ENCODE results near the gene POLR2F. TPM values are rescaled to one million over a fixed set of nuclear protein-coding genes. Genes with fewer than 3 reads are reported as not detected.

The POLR2F gene
- total RNA-seq, result 10 to 100 TPM; 62.4 to 95.7 (median 76.6) TPM
- 100 to 1,000 TPM; 150 to 200 TPM for polyA plus RNA-seq
- long read RNA-seq, donor 1, transcript POLR2F-205 (5 exons, 2,106 nt), result major isoform, 31 of 49 reads
- long read RNA-seq, donor 1, partial matches to known transcripts, result 5 of 49 reads
- long read RNA-seq, donor 1, other reads (novel, unspliced or antisense), result 12 of 49 reads
- long read RNA-seq, donor 2, transcript POLR2F-205 (5 exons, 2,106 nt), result major isoform, 39 of 57 reads
- long read RNA-seq, donor 2, partial matches to known transcripts, result 1 of 57 reads
- long read RNA-seq, donor 2, other reads (novel, unspliced or antisense), result 14 of 57 reads
- long read RNA-seq, donor 3, partial matches to known transcripts, result 0 of 3 reads
- long read RNA-seq, donor 3, other reads (novel, unspliced or antisense), result 1 of 3 reads

DNA sequence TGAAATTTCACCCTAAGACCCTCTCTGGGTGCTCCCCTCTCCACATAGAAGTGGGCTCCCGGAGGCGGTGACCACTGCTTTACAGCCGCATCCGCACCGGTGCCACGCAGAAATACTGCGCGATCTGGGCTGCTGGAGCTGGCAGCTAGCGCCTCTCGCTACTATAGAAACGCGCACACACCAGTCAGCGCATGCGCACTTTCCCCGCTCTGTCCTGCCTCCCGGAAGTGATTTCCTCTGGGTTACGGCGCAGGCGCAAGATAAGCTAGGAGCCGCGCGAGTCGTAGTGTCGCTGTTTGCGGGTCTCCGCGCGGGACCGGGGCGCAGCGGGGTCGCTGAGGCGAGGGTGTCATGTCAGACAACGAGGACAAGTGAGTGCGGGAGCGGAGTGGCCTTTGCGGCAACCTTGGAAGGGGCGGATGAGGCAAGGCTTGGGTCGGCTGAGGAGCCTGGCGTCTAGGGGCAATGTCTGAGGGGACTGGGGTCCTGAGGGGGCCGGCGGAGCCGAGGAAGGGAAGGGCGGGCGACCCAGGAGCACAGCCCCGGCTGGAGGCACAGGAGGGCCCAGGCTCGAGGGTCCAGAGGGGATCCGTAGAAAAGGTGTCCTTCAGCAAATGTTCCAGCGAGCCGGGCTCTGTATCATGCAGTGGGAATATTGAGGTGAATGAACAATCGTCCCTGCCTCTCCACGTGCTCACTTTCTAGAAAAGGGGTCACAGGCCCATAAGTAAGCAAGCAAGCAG is at the start of gene POLR2F, which contains the start of gene C22orf23:
TSS of gene POLR2F (plus strand) at position 263 of the 743 bp plus-strand sequence. CDS start at position 352, 89 bp downstream.
TSS of gene C22orf23 (minus strand) at position 165 of the 743 bp plus-strand sequence. CDS start 452 bp downstream, outside the sequence.
- DNase-seq, result peak; percentile 96 to 97
- Histone ChIP-seq H3K9me3 (no peaks in the 10 kb centered on the region), H3K4me3 (peak within 1 kb of the TSS; percentile 52 to 98 (median 84)), H3K27me3 (peaks cover 0 to 16% (median 0%) of the 10 kb centered on the region in 7 donors), H3K36me3 (peaks cover 0 to 24% (median 16%) of the 10 kb centered on the region in 9 donors), H3K4me1 (peaks cover 11 to 31% (median 25%) of the 10 kb centered on the region in 9 donors), H3K27ac (peak within 1 kb of the TSS in 9 of 10 donors; percentile 19 to 92 (median 71))
- intact Hi-C loops (cut with DNase I), result loop anchor here in 1 of 10 donors (10.0 kb wide), 1 partner anchor 49 kb away; the partner anchor contains the start of gene MICALL1
- 0 to 1% methylated on average over 52 of the region's 52 CpGs for whole genome bisulfite sequencing, 2 donors
- peak in 1 of 9 donors; percentile 6 for TF ChIP-seq CTCF (IDR thresholded peaks at IDR 0.05)
- ATAC-seq, result peak; percentile 96 to 99 (median 98)

GRCh38 chr22:37904572-37905533 is 48.6 kb upstream of the POLR2F start:
- ATAC-seq (peak in 6 of 8 donors; percentile 25 to 80 (median 53)), DNase-seq (peak in 1 of 2 donors; percentile 33)
- H3K4me3 ChIP-seq, result peak overlapping the region in 7 of 10 donors; percentile 49 to 75 (median 66)
- no peaks in the 10 kb centered on the region for H3K9me3 ChIP-seq
- H3K27me3 ChIP-seq, result no peaks in the 10 kb centered on the region
- peaks cover 0 to 3% (median 0%) of the 10 kb centered on the region in 9 donors for H3K36me3 ChIP-seq
- peak overlapping the region; percentile 75 to 94 (median 88) for H3K27ac ChIP-seq
- 63 to 72% methylated on average over 10 of the region's 10 CpGs for WGBS, 2 donors
- intact Hi-C loops (cut with DNase I), result loop anchor here in 1 of 10 donors (10.0 kb wide), 1 partner anchor 50 kb away; the partner anchor contains the start of genes C22orf23 and POLR2F
- no peak for TF ChIP-seq CTCF (IDR thresholded peaks at IDR 0.05)
- H3K4me1 ChIP-seq, result peaks cover 5 to 43% (median 19%) of the 10 kb centered on the region in 9 donors

- Histone ChIP-seq H3K36me3 (peaks cover 0 to 3% (median 0%) of the 10 kb centered on the region in 9 donors), H3K9me3 (no peaks in the 10 kb centered on the region), H3K27ac (peak within 1 kb of the TSS; percentile 78 to 94 (median 88)), H3K27me3 (no peaks in the 10 kb centered on the region), H3K4me3 (peak within 1 kb of the TSS; percentile 49 to 99 (median 70)), H3K4me1 (peaks cover 5 to 50% (median 27%) of the 10 kb centered on the region in 9 donors)
- intact Hi-C loops (cut with DNase I), result loop anchor here in 1 of 10 donors (10.0 kb wide), 1 partner anchor 49 kb away; the partner anchor contains the start of genes C22orf23 and POLR2F
- DNase-seq, result peak; percentile 67 to 79
- WGBS, 2 donors, result 5 to 7% methylated on average over 62 to 90 of the region's 90 CpGs
- peak; percentile 75 to 91 (median 80) for ATAC-seq
- peak in 6 of 9 donors; percentile 5 to 63 (median 32) for TF ChIP-seq CTCF (IDR thresholded peaks at IDR 0.05)
Observed at GRCh38 chr22:37905534-37906363, 47.8 kb upstream of the POLR2F start, which contains the start of gene MICALL1. Gene MICALL1, plus strand, starts transcription at chr22:37906297. Its CDS starts 126 bp downstream, at chr22:37906423.
